Suppressor macrophage (primary cell): ENCODE results near the gene GSTM5.
A peak's percentile ranks its signal among the peaks of the same experiment; 100 is the strongest.

ENCODE experiments used
- DNase-seq, 4 experiments: peaks; one replicate each; pipeline ENCODE4 v3.0.0-alpha.2; 2020 to 2022

GSTM5 gene

DNA sequence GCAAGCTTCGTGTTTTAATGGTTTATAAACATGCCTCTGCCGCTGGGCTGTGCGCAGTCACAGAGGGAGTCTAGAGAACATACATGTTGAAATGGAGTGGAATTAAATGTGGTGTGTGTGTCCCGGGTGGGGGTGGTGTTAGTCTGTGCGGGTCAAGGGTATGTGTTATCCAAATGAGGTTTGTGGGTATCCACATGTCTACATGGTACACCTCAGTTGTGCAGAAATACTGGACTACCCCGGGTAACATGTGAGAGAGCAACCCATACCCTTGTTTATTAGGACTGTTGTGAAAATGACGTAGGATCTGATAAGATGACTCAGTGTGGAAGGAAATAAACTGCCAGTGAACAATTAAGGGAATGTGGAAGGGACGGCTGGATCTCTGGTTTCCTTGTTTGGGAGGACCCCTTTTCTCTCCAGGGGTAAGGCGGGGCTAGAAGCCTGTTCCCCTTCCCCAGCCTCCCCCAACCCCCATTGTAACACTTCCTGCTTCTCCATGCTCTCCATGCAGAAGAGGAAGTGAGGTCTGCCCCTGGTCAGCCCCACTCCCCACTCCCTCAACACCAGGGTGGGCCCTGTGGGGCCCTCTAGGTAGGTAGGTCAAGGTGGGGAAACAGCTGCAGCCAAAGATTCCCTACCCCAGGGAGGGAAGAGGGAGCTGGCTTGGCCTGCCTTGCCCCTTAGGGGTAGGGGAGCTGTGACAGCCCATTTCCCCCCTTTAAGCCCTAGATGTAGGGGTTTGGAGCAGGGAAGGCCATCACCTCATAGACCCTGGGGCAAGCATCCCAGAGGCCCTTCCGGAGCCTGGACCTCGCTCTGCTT, 51.0 kb downstream of the GSTM5 start:
- peak; percentile 50 to 70 (median 67) for DNase-seq

DNA sequence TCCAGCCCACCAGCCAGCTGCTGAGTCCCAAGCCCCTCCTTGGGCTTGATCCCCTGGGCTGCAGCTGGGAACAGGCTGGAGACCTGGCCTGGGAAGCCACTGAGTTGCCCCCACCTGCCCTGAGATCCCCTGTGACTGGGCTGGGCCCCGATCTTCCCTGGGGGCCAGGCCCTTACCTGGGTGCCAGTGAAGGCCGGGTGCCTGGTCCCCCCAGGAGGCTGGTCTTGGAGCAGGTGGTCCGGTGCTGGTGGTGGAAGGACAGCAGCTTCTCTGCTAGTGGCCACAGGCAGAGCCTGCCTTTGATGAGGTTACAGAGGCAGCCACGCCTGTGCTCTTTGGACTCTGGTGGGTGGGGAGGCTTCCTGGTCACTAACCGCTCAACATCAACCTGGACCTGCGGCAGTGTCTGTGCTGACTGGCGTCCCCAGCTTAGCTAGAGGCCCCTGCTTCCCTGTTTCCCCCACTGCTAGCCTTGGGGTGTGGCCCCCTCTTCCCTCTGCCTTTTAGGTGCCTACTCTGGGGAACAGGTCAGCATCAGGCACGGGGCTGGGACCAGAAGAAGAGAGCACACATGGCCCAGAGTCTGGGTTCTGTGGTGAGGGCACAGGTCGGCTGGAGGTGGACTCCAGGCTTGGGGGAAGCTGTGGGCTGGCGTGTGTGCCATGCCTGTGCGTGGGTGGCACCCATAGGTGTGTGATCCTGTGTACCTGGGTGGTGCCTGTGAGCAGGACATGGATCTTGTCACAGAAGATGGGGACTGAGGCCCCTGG, 51.8 kb downstream of the GSTM5 start, which contains the start of gene EPS8L3:
Gene EPS8L3 (minus strand): TSS at position 278 of the 770 bp plus-strand sequence. CDS start 2,174 bp downstream, outside the sequence.
- DNase-seq, result no peak

DNA sequence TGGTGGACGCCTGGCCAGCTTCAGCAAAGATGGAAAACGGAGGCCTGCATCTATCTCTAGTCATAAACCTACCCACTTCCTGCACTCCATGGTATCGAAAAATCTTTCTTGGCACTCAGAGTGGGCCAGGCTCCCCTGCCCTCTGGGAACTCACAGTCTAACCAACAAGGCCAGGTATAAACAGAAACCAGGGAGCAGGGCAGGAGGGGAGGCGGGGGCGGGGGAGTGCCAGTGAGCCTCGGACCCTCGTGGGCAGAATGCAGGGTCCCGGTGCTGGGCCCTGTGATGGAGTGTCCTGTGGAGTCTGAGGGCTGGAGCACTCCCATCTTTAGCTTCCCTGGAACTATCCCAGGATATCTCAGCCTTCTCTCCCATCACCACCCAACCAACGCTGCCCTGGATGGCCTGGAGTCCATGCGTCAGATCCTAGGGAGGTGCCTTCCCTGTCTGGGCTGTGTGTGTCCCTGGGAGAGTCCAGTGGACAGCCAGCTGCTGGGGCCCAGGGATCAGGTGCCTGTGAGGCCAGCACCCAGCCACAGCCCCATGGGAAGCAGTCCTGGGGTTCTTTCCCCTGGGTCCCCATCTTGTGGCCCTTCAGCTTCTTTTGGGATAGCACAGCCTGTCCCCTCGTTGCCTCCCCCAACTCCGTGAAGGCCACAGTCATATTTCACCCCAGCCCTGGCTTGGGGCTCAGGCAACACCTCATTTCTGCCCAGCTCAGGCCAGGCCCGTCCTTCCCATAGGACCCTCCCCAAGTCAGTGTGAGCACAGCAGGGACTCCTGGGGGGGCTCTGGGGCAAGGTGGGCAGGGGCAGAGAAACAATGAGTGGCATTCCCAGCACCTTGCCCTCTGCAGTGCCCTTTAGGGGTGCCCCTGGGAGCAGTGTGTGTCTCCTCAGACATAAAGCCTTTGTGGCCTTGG, 52.8 kb downstream of the GSTM5 start:
- DNase-seq, result no peak

DNA sequence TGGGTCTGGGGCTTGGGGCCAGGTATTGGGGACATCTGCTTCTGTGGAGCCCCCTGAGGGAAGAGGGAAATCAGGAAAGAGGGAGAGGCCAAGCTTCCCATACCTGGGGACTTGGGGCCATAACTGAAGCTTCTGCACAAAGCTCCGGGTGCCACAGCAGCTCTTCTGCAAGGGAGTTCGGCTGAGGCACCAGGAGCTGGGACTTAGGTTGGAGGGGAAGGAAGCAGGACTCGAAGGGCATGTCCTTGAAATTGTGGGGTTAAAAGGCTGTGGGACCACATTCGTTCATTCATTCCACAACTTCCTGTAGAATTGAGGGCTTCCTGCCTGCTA, 53.4 kb downstream of the GSTM5 start:
- no peak for DNase-seq

DNA sequence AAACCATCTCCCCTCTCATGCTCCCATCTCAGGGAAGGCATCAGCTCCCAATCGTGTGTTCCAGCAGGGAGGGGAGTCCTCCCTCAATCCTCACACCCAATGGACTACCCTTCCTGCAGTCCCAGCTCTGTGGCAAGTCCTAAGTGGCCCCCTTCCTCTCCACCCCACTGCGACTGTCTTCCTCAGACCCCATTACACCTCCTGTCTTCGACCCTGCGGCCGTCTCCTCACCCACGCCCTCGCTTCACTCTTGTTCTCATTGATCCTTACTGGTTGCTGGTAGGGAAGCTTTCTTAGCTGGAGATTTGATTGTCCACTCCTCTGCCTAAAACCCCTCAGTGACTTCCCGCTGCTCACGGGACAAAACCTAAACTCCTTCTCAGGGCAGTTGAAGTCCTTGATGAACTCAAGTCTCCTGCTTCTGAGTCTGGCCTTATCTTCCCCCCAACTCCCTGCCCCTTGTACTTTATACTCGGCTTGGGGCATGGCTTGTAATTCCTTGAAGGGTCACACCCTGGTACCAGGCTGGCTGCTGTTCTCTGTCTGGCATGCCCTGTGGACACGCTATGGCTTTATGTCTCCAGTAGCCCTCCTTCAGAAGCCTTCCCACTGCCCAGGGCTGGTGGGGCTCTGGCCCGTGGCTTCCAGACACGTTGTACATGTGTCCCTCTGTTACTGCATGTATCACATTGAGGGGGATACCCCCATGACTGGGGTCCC, 54.0 kb downstream of the GSTM5 start:
- no peak for DNase-seq

DNA sequence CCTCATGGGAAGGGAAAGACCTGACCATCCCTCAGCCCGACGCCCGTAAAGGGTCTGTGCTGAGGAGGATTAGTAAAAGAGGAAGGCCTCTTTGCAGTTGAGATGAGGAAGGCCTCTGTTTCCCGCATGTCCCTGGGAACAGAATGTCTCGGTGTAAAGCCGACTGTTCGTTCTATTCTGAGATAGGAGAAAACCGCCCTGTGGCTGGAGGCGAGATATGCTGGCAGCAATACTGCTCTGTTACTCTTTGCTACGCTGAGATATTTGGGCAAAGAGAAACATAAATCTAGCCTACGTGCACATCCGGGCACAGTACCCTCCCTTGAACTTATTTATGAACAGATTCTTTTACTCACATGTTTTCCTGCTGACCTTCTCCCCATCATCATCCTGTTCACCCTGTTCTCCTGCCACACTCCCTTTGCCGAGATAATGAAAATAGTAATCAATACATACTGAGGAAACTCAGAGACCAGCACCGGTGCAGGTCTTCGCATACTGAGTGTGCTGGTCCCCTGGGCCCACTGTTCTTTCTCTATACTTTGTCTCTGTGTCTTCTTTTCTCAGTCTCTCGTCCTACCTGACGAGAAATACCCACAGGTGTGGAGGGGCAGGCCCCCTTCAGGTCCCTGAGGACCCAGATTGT, 55.1 kb downstream of the GSTM5 start:
- peak in 1 of 4 experiments; percentile 24 for DNase-seq
